ENCODE measurements around the gene CFTR. TPM values are rescaled to one million over a fixed set of nuclear protein-coding genes. Genes with fewer than 3 reads are reported as not detected.
A peak's percentile ranks its signal among the peaks of the same experiment; 100 is the strongest.

The CFTR gene
- total and polyA plus RNA-seq, 2 of the 8 experiments (the other 6 are each of a cell fraction or from before 2014, with no cell fraction given), result 1.2 to 1.6 TPM

GRCh38 chr7:117489430-117489829, 9.6 kb downstream of the CFTR start:
- H3K9ac ChIP-seq (replicated peaks in 1 of 4; ENCODE audit: extremely low read depth in 1 of 4, low read depth in 3 of 4, low read length in 3 of 4), result no peak overlapping the region
- no peak for FAIRE-seq
- no peaks in the 10 kb centered on the region for H3K79me2 ChIP-seq (ENCODE audit: control insufficient read depth in 1 of 2, insufficient read depth in 2 of 2, low read length in 2 of 2)
- no peak overlapping the region for H3K4me2 ChIP-seq (ENCODE audit: insufficient read depth in 1 of 2, low read depth in 2 of 2, low read length in 2 of 2)
- CTCF ChIA-PET (ENCODE audit: partially characterized antibody), result no interaction called here
- H2BK120ac ChIP-seq (replicated peaks; ENCODE audit: low read depth, low read length), result no peak overlapping the region
- no peak overlapping the region for H4K5ac ChIP-seq (ENCODE audit: insufficient read length, low read depth, low read length)
- no peak overlapping the region for H2BK15ac ChIP-seq (ENCODE audit: low read length)
- H3K27me3 ChIP-seq (replicated peaks in 1 of 4; ENCODE audit: control insufficient read depth in 3 of 4, extremely low read depth in 1 of 4, insufficient read depth in 3 of 4, low read length in 3 of 4), result no peaks in the 10 kb centered on the region
- no peaks in the 10 kb centered on the region for H3K36me3 ChIP-seq (ENCODE audit: control insufficient read depth in 2 of 4, insufficient read depth in 4 of 4, low read length in 3 of 4)
- H2BK12ac ChIP-seq (ENCODE audit: low read depth, low read length), result no peak overlapping the region
- H4K8ac ChIP-seq (ENCODE audit: extremely low read depth, insufficient read depth, low read length), result no peak overlapping the region
- POLR2A ChIA-PET (ENCODE audit: partially characterized antibody), result no interaction called here
- no peak for DNase-seq (ENCODE audit: low read depth in 1 of 2, low spot score in 2 of 2)
- no peak overlapping the region for H3K23ac ChIP-seq (ENCODE audit: insufficient read length)
- no peak overlapping the region for H3K56ac ChIP-seq (replicated peaks; ENCODE audit: insufficient read length, low read depth, low read length)
- no peak overlapping the region for H2BK5ac ChIP-seq (ENCODE audit: low read depth, low read length)
- H3K14ac ChIP-seq (ENCODE audit: insufficient read length), result peak overlapping the region; percentile 28
- no peak overlapping the region for H2AFZ ChIP-seq (ENCODE audit: low read length)
- no peaks in the 10 kb centered on the region for H4K20me1 ChIP-seq (replicated peaks in 1 of 2; ENCODE audit: control insufficient read depth in 1 of 2, insufficient read depth in 2 of 2, low read length in 2 of 2)
- H3K9me3 ChIP-seq (ENCODE audit: insufficient read depth in 2 of 2, low read depth in 1 of 2, low read length in 1 of 2), result no peaks in the 10 kb centered on the region
- TF ChIP-seq TAF1 (IDR thresholded peaks at IDR 0.05; ENCODE audit: low read depth, low read length) (no peak), EZH2 (IDR thresholded peaks at IDR 0.05; ENCODE audit: low read depth, low read length, severe bottlenecking) (no peak), CEBPB (IDR thresholded peaks at IDR 0.05; ENCODE audit: low read depth, low read length) (no peak), TEAD4 (IDR thresholded peaks at IDR 0.05; ENCODE audit: low read depth, low read length) (no peak), YY1 (IDR thresholded peaks at IDR 0.05; ENCODE audit: low read depth, low read length) (no peak), SIN3A (conservative IDR thresholded peaks at IDR 0.05 in 1 of 2, IDR thresholded peaks at IDR 0.05 in 1 of 2; ENCODE audit: low read depth in 1 of 2, low read length in 2 of 2) (no peak), CHD1 (IDR thresholded peaks at IDR 0.05; ENCODE audit: low read depth, low read length) (no peak), POLR2A (IDR thresholded peaks at IDR 0.05; ENCODE audit: control extremely low read depth in 1 of 2, low read depth in 2 of 2, low read length in 2 of 2) (no peak), SP4 (IDR thresholded peaks at IDR 0.05; ENCODE audit: low read length) (no peak)
- H3K27ac ChIP-seq (ENCODE audit: low read depth, low read length), result no peak overlapping the region
- H3K23me2 ChIP-seq (ENCODE audit: low read depth, low read length), result no peaks in the 10 kb centered on the region
- no peak overlapping the region for H4K91ac ChIP-seq (replicated peaks; ENCODE audit: insufficient read length, low read length)
- H3K4ac ChIP-seq (replicated peaks; ENCODE audit: insufficient read length, low read depth, low read length), result no peak overlapping the region
- no peak overlapping the region for H3K4me3 ChIP-seq (ENCODE audit: extremely low read depth in 1 of 4, insufficient read depth in 2 of 4, low read depth in 3 of 4, low read length in 4 of 4)
- no peak overlapping the region for H3K18ac ChIP-seq (ENCODE audit: extremely low read depth, low read length)
- no peak overlapping the region for H2BK20ac ChIP-seq (ENCODE audit: low read length)
- H2AK5ac ChIP-seq (ENCODE audit: low read depth, low read length), result no peak overlapping the region
- WGBS, 2 experiments (ENCODE audit: extremely low coverage in 1 of 2, insufficient coverage in 1 of 2, insufficient read length in 1 of 2, insufficient replicate concordance in 2 of 2, low coverage in 1 of 2, low lambda C conversion rate in 2 of 2, missing lambda C conversion rate in 1 of 2), result 84% methylated on average over 2 of the region's 2 CpGs; no CpG with 5 or more reads in 1 of the 2 experiments
- H3K79me1 ChIP-seq (ENCODE audit: low read depth, low read length), result no peaks in the 10 kb centered on the region
- H3K4me1 ChIP-seq (replicated peaks in 1 of 4; ENCODE audit: control insufficient read depth in 3 of 4, insufficient read depth in 4 of 4, low read length in 3 of 4), result peaks cover 0 to 9% (median 6%) of the 10 kb centered on the region in 4 experiments; a peak in 5 of 7 replicates
